Endothelial cell of umbilical vein (primary cell): Measurements from ENCODE around the gene BLOC1S4. TPM values are rescaled to one million over a fixed set of nuclear protein-coding genes. Genes with fewer than 3 reads are reported as not detected.
"Not testable (repeated sequence)": the region's sequence is repeated elsewhere in the genome, so short reads cannot be mapped to it uniquely, and the experiment has no call there.

Source experiments
- BruUV-seq: library from RNA; stranded (reverse); fragments of 400-500 nt; replicated peaks from 2 replicates; lab custom pipeline; 2021; lab: Mats Ljungman, UMichigan
- CTCF ChIA-PET: fragments of 300-600, 350-600 bp; sonication (Branson Sonifier 250); formaldehyde crosslinking; loops from one replicate; lab custom pipeline; 2021; ENCODE audit warnings: antibody characterized with exemption, inconsistent platforms; lab: Charles Lee
- POLR2A ChIA-PET: fragments of 300-600, 350-600 bp; sonication (Branson Sonifier 250); formaldehyde crosslinking; loops from one replicate; lab custom pipeline; 2021; ENCODE audit warnings: antibody characterized with exemption, inconsistent platforms; lab: Charles Lee
- DNase-seq: peaks from one replicate; pipeline ENCODE4 v3.0.0-alpha.2; 2011; ENCODE audit warnings: low read depth, low spot score
- FAIRE-seq: peaks from 2 replicates; lab custom pipeline; 2011; peaks lifted over from hg19 to GRCh38; lab: Jason Lieb, UNC
- H2AFZ ChIP-seq: 2 replicates; pipeline ENCODE4 v1.6.0; 2012; ENCODE audit warnings: low read depth, low read length, control low read depth, inconsistent platforms
- H3K27ac ChIP-seq: 2 replicates; pipeline ENCODE4 v1.5.1; 2011; ENCODE audit warnings: low read depth, mild to moderate bottlenecking, control low read depth, low read length, moderate library complexity; ENCODE audit not compliant: insufficient read depth
- H3K27me3 ChIP-seq, 2 experiments: 2 replicates each; pipeline versions ENCODE4 v1.6.0 to v1.6.1; 2011; ENCODE audit warnings: low read length in 2 of 2, mixed read lengths in 1 of 2; ENCODE audit not compliant: control insufficient read depth in 2 of 2, insufficient read depth in 2 of 2
- H3K36me3 ChIP-seq, 2 experiments: 2 replicates in 1 of 2; 3 replicates in 1 of 2; pipeline ENCODE4 v1.5.1; 2011; ENCODE audit warnings: low read length in 2 of 2, mild to moderate bottlenecking in 1 of 2, moderate library complexity in 1 of 2; ENCODE audit not compliant: control insufficient read depth in 2 of 2, insufficient read depth in 2 of 2; ENCODE audit errors: extremely low read depth in 1 of 2
- H3K4me1 ChIP-seq: 3 replicates; pipeline ENCODE4 v1.5.1; 2011; ENCODE audit warnings: mild to moderate bottlenecking, low read length; ENCODE audit not compliant: control insufficient read depth, insufficient read depth; ENCODE audit errors: extremely low read depth
- H3K4me2 ChIP-seq: 2 replicates; pipeline ENCODE4 v1.6.1; 2011; ENCODE audit warnings: low read length, control low read depth, mixed read lengths; ENCODE audit not compliant: insufficient read depth
- H3K4me3 ChIP-seq, 3 experiments: fragments of 200-600 bp in 1 of 3; sonication (generic), shearing (Covaris generic) in 1 of 3; replicated peaks in 1 of 3; 2 replicates each; pipeline ENCODE4 v1.5.1; 2011 to 2016; ENCODE audit warnings: control low read depth in 3 of 3, low read length in 3 of 3, mild to moderate bottlenecking in 2 of 3, inconsistent platforms in 1 of 3, low read depth in 1 of 3, moderate library complexity in 1 of 3; ENCODE audit not compliant: insufficient read depth in 1 of 3
- H3K79me2 ChIP-seq: 2 replicates; pipeline ENCODE4 v1.6.0; 2012; ENCODE audit warnings: low read length, inconsistent platforms; ENCODE audit not compliant: control insufficient read depth, insufficient read depth
- H3K9ac ChIP-seq: replicated peaks from 2 replicates; pipeline ENCODE3; 2011; ENCODE audit warnings: low read length, control low read depth; ENCODE audit not compliant: insufficient read depth; ENCODE audit errors: extremely low read depth
- H3K9me1 ChIP-seq: replicated peaks from 3 replicates; pipeline ENCODE4 v1.6.0; 2011; ENCODE audit warnings: mild to moderate bottlenecking, low read length; ENCODE audit not compliant: control insufficient read depth, insufficient read depth; ENCODE audit errors: extremely low read depth
- H3K9me3 ChIP-seq: replicated peaks from 2 replicates; pipeline ENCODE4 v1.5.1; 2012; ENCODE audit warnings: low read length, inconsistent platforms; ENCODE audit not compliant: control insufficient read depth, insufficient read depth
- H4K20me1 ChIP-seq: replicated peaks from 2 replicates; pipeline ENCODE3; 2011; ENCODE audit warnings: mild to moderate bottlenecking, low read length; ENCODE audit not compliant: control insufficient read depth, insufficient read depth; ENCODE audit errors: extremely low read depth
- GATA2 ChIP-seq: IDR thresholded peaks from 2 replicates; pipeline ENCODE4 v1.7.0; 2011; ENCODE audit warnings: low read depth, mild to moderate bottlenecking, moderate library complexity, mixed read lengths, low read length; ENCODE audit not compliant: insufficient read length, insufficient read depth
- JUN ChIP-seq: IDR thresholded peaks from 2 replicates; pipeline ENCODE4 v1.6.1; 2011; ENCODE audit warnings: borderline replicate concordance, low read depth; ENCODE audit not compliant: insufficient read length, insufficient read depth
- MAX ChIP-seq: IDR thresholded peaks from 2 replicates; pipeline ENCODE4 v1.6.1; 2011; ENCODE audit not compliant: insufficient read depth, insufficient read length
- MYC ChIP-seq: IDR thresholded peaks from one replicate; pipeline ENCODE4 v1.6.1; 2011; ENCODE audit warnings: mild to moderate bottlenecking, low read depth, low read length
- POLR2A ChIP-seq: IDR thresholded peaks from 2 replicates; pipeline ENCODE4 v1.6.1; 2012; ENCODE audit warnings: low read depth, mild to moderate bottlenecking, control low read depth, low read length
- POLR2AphosphoS5 ChIP-seq: IDR thresholded peaks from 2 replicates; pipeline ENCODE4 v1.6.1; 2012; ENCODE audit warnings: low read depth, mild to moderate bottlenecking, control low read depth, low read length, moderate library complexity; ENCODE audit not compliant: insufficient read depth
- dilution Hi-C: fragments of 300-500 bp; cut with MboI; formaldehyde crosslinking; loops from one replicate; pipeline ENCODE4 v1.15.0; 2019; ENCODE audit warnings: low sequenced_read_pairs; ENCODE audit not compliant: extremely low pct_ligation_motif_present
- intact Hi-C: fragments of 100-400 bp; cut with micrococcal nuclease; formaldehyde crosslinking; loops from one replicate; pipeline ENCODE4 v1.10.0; 2022
- polyA plus RNA-seq, 4 experiments: library from polyadenylated mRNA; depleted of rRNA in 3 of 4; stranded (reverse) in 3 of 4; unstranded in 1 of 4; fragments of >200 nt; gene quantifications; 2 replicates each; pipeline versions ENCODE4 v1.2.1 to v1.2.3, GENCODE V29; 2011 to 2012; ENCODE audit warnings: missing spikeins in 1 of 4
- total RNA-seq: library from RNA; stranded (reverse); gene quantifications from 2 replicates; pipeline ENCODE4 v1.2.3, GENCODE V29; 2021

The BLOC1S4 gene
- total and polyA plus RNA-seq, 2 donors (not counting 3 experiments of a cell fraction or from before 2014, with no cell fraction given): 12.7 to 16.9 TPM

GRCh38 chr4:6673191-6673659, 42.7 kb upstream of the BLOC1S4 start:
- CTCF ChIA-PET: interaction anchor here (0.8 to 2.3 kb wide), 4 partner anchors 9 to 47 kb away, joined by 3 to 6 read pairs (median 4); partner anchors contain the start of gene MRFAP1
- BruUV-seq: TSS peak; percentile 83
- DNase-seq: peak; percentile 39

GRCh38 chr4:6673660-6674499, 42.1 kb upstream of the BLOC1S4 start:
- POLR2A ChIA-PET: interaction anchor here (0.7 to 1.5 kb wide), 6 partner anchors 9 to 43 kb away, joined by 3 to 7 read pairs (median 4); partner anchors contain the start of genes MRFAP1 and MRFAP1L1
- dilution Hi-C loops (no loop called here), intact Hi-C loops (loop anchor here (1.0 to 2.0 kb wide), 3 partner anchors 34 to 43 kb away; partner anchors contain the start of genes BLOC1S4, MRFAP1 and MRFAP1L1)
- Histone ChIP-seq H3K27me3 (no peaks in the 10 kb centered on the region), H3K9me3 (no peaks in the 10 kb centered on the region), H3K4me1 (peaks cover 10% of the 10 kb centered on the region), H3K4me3 (peak overlapping the region; percentile 25 to 71 (median 49)), H3K27ac (no peak overlapping the region), H3K79me2 (peaks cover 27% of the 10 kb centered on the region), H3K36me3 (no peaks in the 10 kb centered on the region), H2AFZ (peak overlapping the region; percentile 97), H3K9me1 (no peaks in the 10 kb centered on the region), H3K9ac (peak overlapping the region; percentile 66), H4K20me1 (no peaks in the 10 kb centered on the region), H3K4me2 (peak overlapping the region; percentile 69)
- TSS peak; percentile 76 for BruUV-seq
- peak; percentile 93 for TF ChIP-seq MAX
- no peak for TF ChIP-seq MYC
- TF ChIP-seq JUN: no peak
- TF ChIP-seq POLR2AphosphoS5: peak; percentile 64
- TF ChIP-seq GATA2: no peak
- TF ChIP-seq POLR2A: peak; percentile 77
- CTCF ChIA-PET: interaction anchor here (0.8 to 2.3 kb wide), 12 partner anchors 9 to 977 kb away, joined by 3 to 10 read pairs (median 4); partner anchors contain the start of genes BLOC1S4 and MRFAP1
- FAIRE-seq (peak; percentile 98), DNase-seq (peak; percentile 97)

More at GRCh38 chr4:6673191-6673659, 42.7 kb upstream of the BLOC1S4 start:
- FAIRE-seq, H3K36me3 ChIP-seq, H4K20me1 ChIP-seq, H3K27me3 ChIP-seq, H3K9ac ChIP-seq, H3K9me3 ChIP-seq, H3K9me1 ChIP-seq, H3K27ac ChIP-seq, dilution Hi-C loops: not testable (repeated sequence)
- peak overlapping the region; percentile 66 for H3K4me2 ChIP-seq
- H3K4me3 ChIP-seq: peak overlapping the region in 2 of 3 experiments; percentile 49 to 57
- POLR2A ChIA-PET: interaction anchor here (0.9 to 1.5 kb wide), 5 partner anchors 9 to 36 kb away, joined by 3 to 7 read pairs (median 3); partner anchors contain the start of genes MRFAP1 and MRFAP1L1
- peaks cover 10% of the 10 kb centered on the region for H3K4me1 ChIP-seq
- intact Hi-C loops: loop anchor here (1.0 kb wide), 1 partner anchor 33 kb away; the partner anchor contains the start of gene MRFAP1
- H3K79me2 ChIP-seq: peaks cover 27% of the 10 kb centered on the region
- peak overlapping the region; percentile 97 for H2AFZ ChIP-seq
